Endothelial cell (in vitro differentiated cells): Measurements from ENCODE around the gene RNF212. TPM values are rescaled to one million over a fixed set of nuclear protein-coding genes. Genes with fewer than 3 reads are reported as not detected.

ENCODE experiments used
- DNase-seq: peaks from one replicate; pipeline ENCODE4 v3.0.0; 2021; ENCODE audit warnings: low spot score
- H3K27ac Mint-ChIP-seq: one replicate; pipeline ENCODE4 v1.8.0; 2021; ENCODE audit warnings: mixed read lengths, inconsistent platforms; ENCODE audit not compliant: unreplicated experiment
- H3K27me3 Mint-ChIP-seq: one replicate; pipeline ENCODE4 v1.8.0; 2021; ENCODE audit warnings: mild to moderate bottlenecking, moderate library complexity, mixed read lengths, inconsistent platforms; ENCODE audit not compliant: unreplicated experiment
- H3K36me3 Mint-ChIP-seq: one replicate; pipeline ENCODE4 v1.8.0; 2021; ENCODE audit warnings: mild to moderate bottlenecking, low read depth, mixed read lengths, inconsistent platforms; ENCODE audit not compliant: unreplicated experiment
- H3K4me1 Mint-ChIP-seq: one replicate; pipeline ENCODE4 v1.8.0; 2021; ENCODE audit warnings: mild to moderate bottlenecking, mixed read lengths, inconsistent platforms; ENCODE audit not compliant: unreplicated experiment
- H3K4me3 Mint-ChIP-seq: one replicate; pipeline ENCODE4 v1.8.0; 2021; ENCODE audit warnings: mild to moderate bottlenecking, mixed read lengths, inconsistent platforms; ENCODE audit not compliant: unreplicated experiment
- H3K9me3 Mint-ChIP-seq: one replicate; pipeline ENCODE4 v1.8.0; 2021; ENCODE audit warnings: mixed read lengths, inconsistent platforms; ENCODE audit not compliant: unreplicated experiment
- CTCF ChIP-seq: fragments of 200-600 bp; sonication (generic); IDR thresholded peaks from one replicate; pipeline ENCODE4 v1.5.0; 2021; ENCODE audit warnings: antibody characterized with exemption; ENCODE audit not compliant: unreplicated experiment
- total RNA-seq: library from RNA; stranded (reverse); fragmentation: NEBNext Ultra II Directional; extraction: Animal tissue kit (Norgen Biotek cat#: 25700); gene quantifications from one replicate; pipeline ENCODE4 v1.2.1, GENCODE V29; 2021; ENCODE audit not compliant: unreplicated experiment

The RNF212 gene
- total RNA-seq, 1 donor from 2014 or later = 3.3 TPM

GRCh38 chr4:1027219-1027914 lies 86.0 kb downstream of the RNF212 start:
- no peak for DNase-seq
- Mint-ChIP-seq H3K27me3 (peaks cover 12% of the 10 kb centered on the region), H3K4me3 (no peak overlapping the region), H3K27ac (no peak overlapping the region), H3K4me1 (no peaks in the 10 kb centered on the region), H3K9me3 (no peaks in the 10 kb centered on the region), H3K36me3 (peaks cover 3% of the 10 kb centered on the region)
- TF ChIP-seq CTCF = no peak

- Mint-ChIP-seq H3K27ac (no peak overlapping the region), H3K36me3 (peaks cover 3% of the 10 kb centered on the region), H3K4me1 (no peaks in the 10 kb centered on the region), H3K4me3 (no peak overlapping the region), H3K9me3 (no peaks in the 10 kb centered on the region), H3K27me3 (peaks cover 12% of the 10 kb centered on the region)
- no peak for TF ChIP-seq CTCF
- no peak for DNase-seq
Measured at GRCh38 chr4:1026115-1026514, 87.2 kb downstream of the RNF212 start.

GRCh38 chr4:1024882-1025545 lies 88.3 kb downstream of the RNF212 start:
- Mint-ChIP-seq H3K27ac (no peak overlapping the region), H3K4me1 (no peaks in the 10 kb centered on the region), H3K4me3 (no peak overlapping the region), H3K9me3 (no peaks in the 10 kb centered on the region), H3K36me3 (peaks cover 3% of the 10 kb centered on the region), H3K27me3 (peaks cover 12% of the 10 kb centered on the region)
- TF ChIP-seq CTCF = no peak
- DNase-seq = no peak

GRCh38 chr4:1023895-1024740 lies 89.2 kb downstream of the RNF212 start:
- no peaks in the 10 kb centered on the region for H3K4me1 Mint-ChIP-seq
- TF ChIP-seq CTCF = no peak
- peaks cover 12% of the 10 kb centered on the region for H3K27me3 Mint-ChIP-seq
- no peaks in the 10 kb centered on the region for H3K9me3 Mint-ChIP-seq
- H3K4me3 Mint-ChIP-seq = no peak overlapping the region
- peaks cover 3% of the 10 kb centered on the region for H3K36me3 Mint-ChIP-seq
- no peak overlapping the region for H3K27ac Mint-ChIP-seq
- no peak for DNase-seq
